HG03378 (cell line): ENCODE measurements around the gene GRM4.

Source experiments
- ATAC-seq: cut with Tn5 transposase; IDR thresholded peaks from one replicate; pipeline ENCODE4 v1.9.1; 2021; ENCODE audit warnings: mild to moderate bottlenecking, moderate library complexity; ENCODE audit not compliant: unreplicated experiment

Gene GRM4

DNA sequence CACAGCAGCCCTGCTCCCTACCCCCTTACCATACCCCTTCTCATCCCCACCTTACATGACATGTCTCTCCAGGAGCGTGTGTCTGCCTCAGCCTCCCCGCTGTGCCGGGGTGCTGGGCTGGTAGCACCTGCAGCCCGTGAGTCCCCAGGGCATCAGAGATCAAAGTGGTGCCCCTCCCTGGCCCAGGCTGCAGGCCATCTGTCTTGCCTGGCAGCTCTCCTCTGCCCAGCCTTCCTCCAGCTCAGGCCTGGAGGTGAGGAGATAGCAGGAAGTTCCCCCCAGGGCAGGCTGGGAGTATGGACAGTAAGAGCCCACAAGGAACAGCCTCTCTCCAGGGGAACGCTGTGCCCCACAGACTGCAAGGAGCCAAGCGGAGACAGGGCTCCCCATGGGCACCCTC lies 35.3 kb downstream of the GRM4 start:
- no peak for ATAC-seq

DNA sequence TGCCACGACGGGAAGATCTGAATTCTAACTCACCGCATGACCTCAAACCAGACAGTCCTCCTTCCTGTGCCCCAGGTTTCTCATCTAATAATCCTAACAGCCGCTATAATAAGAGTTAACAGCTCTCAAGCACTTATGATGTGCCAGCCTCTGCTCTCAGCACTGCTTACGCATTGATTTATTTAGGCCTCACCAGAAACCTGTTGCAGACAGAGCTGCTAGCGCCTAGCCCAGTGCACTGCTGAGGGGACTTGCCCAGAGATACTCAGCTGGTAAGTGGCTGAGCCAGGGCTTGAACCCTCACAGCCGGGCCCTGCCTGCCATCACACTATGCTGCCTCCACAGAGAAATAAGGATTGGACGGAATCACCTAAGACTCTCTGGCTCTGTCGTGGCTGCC lies 37.7 kb downstream of the GRM4 start:
- no peak for ATAC-seq

DNA sequence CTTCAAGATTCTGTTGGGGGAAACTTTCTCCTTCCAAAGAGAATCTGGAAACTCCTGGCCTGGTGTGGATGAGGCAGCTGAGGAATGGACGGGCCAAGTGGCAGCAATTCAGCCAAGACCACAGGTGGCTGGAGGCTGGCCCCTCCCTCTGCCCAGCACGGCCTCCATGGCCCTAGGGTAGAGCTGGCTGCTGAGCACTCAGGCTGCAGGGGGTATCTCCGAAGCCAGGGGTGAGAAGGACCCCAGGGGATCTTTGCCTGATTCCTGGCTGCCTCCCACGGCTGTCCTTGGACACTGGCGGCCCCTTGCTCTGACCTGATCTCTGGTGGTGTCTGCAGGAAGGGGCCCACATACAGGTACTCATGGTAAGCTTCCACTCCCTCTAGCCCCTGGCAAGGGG lies 39.0 kb downstream of the GRM4 start:
- no peak for ATAC-seq

DNA sequence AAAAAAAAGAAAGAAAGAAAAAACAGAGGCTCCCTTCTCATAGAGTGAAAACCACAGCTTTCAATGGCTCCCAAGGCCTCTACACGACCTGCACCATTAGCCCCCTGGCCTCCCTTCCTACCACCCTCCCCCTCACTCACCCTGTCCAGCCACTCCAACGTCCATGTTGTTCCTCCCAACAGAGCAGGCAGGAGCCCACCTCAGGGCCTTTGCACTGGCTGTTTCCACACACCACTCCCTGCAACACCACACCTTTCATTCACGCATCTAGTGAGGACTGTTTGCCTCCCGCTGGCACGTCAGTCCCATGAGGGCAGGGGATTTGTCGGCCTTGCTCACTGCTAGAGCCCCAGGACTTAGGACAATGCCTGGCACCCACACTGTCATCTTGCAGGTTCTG lies 39.5 kb downstream of the GRM4 start:
- ATAC-seq, result no peak

DNA sequence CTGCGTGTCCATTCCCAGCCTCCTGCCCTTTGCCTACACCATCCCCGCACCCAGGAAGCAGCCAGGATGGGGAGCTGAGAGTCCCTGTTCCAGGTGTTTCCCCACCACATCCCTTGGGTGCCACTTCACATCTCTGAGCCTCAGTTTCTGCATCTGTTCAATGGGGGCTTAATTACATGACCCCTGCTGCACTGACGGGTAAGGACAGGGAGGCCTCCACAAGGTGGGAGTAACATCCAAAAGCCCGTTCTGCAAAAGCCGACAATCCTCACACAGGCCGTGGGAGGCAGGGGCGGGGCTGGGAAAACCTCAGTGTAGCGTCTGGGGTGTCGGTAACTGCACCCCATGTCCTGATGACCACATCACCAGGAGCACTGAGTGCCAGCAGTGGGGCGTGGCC lies 41.3 kb downstream of the GRM4 start:
- ATAC-seq, result no peak

DNA sequence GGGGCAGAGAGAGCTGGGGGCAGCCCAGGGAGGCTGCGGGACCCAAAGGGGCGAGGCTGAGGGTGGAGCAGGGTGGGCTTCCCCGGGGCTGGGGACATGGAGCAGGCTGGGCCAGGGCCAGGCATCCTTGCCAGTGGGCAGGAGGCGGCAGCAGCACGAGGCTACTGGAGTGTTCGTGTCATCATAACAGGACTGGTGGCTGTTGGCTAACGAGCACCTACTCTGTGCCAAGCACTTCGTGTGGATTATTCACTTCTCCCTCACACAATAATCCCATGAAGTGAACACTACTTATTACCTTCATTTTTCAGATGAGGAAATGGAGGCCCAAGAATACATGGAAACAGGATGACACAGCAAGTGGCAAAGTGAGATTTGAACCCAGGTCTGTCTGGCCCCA lies 41.7 kb downstream of the GRM4 start:
- ATAC-seq, result no peak

DNA sequence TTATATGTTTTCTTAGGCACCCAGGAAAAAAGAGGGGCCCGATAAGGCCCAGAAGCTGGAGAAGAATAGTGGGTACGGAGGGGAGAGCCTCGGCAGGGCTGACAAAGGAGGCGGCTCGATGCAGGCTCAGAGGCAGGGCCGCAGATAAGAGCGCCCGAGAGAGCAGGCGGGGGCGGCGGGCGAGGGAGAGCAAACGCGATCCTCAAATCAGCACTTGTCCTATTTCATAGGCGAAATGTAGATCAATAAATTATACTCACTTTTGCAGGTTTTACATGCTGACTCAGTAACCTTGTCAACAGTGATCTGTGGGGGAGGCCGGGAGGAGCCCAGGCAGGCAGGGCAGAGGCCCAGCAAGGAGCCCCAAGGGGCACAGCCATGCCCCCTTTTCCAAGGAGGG lies 42.6 kb downstream of the GRM4 start:
- ATAC-seq, result no peak

DNA sequence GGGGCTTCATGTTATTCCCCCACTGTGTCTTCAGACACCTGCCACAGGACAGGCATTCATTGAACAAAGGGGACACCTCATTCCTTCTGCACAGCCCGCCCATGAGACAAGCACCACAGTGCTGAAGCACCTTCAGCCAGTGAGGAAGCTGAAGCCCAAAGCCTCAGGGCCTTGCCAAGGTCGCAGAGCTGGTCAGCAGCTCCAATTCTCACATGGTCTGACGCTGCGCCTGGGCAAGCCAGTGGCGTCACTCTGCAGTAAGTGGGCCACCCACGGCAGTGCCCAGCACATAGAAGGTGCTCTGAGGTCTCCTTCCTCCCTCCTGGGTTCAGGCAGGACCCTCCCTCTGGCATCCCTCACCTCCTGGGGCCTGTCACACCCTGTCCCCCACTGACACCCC lies 43.2 kb downstream of the GRM4 start:
- ATAC-seq, result no peak

DNA sequence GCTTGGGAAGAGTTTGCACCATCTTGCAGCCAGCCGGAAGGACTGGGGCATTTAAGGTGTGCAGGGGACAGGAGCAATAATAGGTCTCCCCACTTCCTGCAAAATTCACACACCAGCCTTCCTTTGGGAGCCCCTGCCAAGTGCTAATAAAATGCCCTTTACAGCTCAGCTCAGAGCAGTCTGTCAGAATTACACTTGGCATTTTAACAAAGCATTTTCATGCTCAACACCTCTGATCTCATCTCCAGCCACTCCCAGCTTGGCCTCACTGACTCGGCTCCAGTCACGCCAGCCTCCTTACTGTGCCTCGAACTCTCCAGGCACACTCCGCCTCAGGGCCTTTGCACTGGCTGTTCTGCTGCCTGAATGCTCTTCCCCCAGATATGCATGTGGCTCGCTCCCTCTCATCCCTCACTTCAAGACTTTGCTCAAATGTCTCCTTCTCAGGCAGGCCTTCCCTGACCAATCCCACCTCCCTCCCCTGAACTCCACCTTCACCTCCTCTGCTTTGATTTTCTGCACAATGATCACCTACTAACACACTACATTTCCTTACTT lies 43.7 kb downstream of the GRM4 start:
- ATAC-seq, result no peak

DNA sequence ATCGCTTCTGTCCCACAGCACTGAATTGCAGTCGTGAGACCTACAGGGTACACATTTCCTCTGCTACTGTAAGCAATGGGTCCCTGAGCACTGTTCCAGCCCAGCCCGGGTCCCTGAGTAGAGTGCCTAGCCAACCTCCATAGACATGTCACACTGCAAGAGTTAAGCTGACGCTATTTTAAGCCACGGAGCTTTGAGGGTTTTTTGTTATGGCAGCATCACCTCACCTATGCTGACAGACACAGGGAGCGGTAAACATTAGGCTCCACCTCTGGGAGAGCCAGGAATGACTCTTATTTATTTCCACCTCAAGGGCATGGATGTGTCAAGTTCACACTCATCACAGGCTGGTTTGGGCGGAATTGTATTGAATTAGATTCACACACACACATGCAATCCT lies 45.1 kb downstream of the GRM4 start:
- ATAC-seq, result no peak

DNA sequence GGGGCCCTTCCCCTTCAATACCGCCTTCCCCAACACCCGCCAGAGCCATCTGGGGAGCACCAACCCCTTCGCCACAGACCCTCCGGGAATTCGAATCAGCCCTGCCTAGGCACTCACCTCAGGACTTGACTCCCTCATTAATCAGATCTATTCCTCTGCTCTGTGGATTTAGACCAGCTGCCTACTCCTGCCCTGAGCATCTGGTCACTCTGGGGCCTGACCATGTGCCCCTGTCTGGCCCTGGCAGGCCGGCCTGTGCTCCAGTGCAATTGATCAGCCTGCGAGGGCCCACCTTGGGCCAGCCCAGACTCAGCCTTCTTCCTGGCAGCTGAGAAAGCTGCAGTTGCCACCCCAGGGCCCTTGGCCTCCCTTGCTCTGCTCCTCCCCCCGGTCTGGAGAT lies 46.0 kb downstream of the GRM4 start:
- no peak for ATAC-seq

DNA sequence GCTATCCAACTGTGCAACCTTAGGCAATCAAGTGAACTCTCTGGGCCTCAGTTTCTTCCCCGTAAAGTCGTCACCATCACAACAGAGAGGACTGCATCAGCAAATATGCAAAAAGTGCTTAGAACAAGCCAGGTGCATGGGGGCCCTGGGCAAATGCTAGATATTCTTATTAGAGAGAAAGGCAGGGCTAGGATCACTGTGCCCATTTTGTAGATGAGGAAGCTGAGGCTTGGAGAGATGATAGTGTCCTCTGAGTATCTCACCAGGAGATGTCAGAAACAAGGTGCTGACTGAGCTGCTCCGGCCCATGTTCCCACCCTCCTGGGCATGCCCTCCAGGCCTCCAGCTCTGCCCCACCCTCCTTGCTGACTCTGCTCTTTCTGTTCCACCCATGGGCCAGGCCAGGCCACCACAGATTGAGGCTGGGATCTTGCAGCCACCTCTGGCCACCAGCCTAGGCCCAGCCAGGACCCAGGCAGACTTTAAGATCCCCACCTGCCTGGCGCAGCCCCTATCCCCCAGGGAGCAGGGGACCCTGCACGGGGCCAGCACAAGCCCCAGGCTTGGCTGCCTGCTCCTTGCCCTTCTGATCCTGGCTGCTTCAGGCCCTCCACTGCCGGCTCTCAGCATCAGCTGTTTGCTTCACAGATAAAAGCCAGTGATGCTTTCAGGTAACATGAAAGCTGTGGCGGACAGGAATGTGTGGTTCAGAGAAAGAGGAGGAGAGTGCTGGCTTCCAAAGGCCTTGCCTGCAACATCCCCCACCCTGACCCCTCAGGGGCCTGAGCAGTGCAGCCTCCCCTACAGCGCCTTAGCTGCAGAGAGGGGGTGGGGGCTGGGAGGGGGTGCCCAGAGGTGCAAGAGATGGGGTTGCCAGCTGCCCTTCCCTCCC lies 47.6 kb downstream of the GRM4 start:
- ATAC-seq, result no peak

DNA sequence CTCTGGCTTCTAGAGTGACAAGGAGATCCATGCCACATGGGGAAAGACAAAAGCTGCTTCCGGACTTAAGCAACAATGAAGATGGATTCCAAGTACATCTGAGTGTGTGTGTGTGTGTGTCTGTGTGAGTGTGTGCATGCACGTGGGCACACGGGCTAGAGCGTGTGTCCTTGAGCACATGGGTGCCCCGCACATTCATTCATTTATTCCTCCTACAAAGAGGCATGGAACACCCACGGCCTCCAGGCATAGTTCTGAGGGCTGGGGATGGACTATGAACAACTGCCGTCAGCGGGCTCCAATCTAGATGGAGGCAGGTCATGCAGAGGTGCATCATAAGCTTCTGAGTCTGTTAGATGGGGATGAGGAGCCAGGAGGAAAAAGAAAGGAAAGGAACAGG lies 49.1 kb downstream of the GRM4 start:
- no peak for ATAC-seq

DNA sequence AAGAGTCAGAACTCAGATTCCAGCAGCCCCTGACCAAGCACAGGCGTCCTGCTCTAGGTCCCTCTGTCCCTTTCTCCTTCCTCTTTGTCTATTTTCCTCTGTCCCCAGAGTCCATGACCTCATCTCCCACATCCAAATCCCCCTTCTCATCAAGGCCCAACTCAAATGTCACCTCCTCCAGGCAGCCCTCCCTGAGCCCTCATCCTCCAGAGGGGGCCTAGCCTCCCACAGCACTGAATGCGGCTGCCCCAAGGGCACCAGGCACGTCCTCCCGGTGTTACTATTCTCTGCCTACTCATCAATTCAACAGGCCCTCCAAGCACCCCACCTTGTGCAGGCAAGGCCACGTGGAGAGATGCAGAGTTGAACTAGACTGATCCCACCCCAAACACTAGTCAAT lies 49.7 kb downstream of the GRM4 start:
- ATAC-seq, result no peak

DNA sequence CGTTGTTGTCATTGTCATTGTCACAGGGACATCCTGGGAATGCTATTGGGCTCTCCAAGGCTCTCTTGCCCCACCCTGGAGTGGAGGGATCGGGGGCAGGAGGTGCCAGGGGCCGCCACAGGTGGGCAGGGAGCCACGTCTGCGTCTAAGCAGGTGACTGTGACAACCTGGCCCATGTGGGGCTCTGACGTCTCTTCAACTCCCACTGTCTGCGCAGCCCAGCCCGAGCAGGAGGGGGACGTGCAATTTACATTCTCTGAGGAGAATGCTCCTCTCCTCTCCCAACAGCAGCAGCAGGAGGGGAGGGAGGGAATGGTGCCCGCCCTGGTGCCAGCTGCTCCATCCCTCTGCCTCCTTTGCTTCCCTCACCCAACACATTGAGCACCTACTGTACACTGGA lies 50.1 kb downstream of the GRM4 start:
- ATAC-seq, result no peak

DNA sequence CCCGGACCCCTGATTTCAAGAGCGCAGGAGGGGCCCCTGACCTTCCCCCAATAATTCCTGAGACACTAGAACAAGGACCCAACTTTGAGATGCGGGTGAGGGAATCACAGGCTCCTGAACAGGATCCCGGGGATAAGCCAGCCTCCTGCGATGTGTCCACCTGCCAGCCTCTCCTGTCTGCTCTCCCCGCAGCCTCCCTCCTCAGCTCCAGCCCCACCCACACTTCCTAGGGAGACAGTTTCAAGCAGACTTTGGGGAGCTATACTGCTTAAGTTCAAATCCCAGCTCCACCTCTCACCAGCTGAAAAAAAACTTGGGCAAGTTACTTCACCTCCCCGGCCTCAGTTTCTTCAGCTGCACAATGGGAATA lies 50.8 kb downstream of the GRM4 start:
- ATAC-seq, result no peak

DNA sequence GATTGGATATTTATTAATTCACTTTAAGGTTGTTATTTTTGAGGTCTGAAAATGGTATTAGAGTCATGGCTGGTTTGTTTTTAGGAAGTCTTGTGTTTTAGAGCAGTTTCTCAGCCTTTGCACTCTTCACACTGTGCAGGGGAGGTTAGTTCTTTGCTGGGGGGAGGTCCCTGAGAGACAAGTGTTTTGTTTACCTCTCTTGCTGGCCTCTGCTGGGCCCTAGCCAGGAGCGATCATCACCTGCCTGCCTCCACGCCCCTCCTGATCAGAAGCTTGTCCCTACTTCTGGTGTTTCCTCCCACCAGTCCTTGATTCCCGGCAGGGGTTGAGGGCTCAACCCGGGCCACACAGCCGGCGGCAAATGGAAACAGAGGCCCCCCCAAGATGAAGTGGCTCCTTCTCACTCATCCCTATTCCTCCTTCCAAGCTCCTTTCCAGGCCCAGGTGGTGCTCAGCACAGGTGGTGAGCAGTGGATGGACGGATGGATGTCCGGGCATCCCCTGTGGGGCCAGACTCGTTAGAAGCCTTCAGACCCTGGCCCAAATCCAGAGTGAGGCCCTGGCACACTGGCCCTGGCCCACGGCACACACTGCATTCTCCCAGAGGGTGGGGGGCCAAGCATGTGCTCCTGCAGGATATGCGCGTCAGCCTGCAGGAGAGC lies 51.3 kb downstream of the GRM4 start:
- ATAC-seq, result no peak

DNA sequence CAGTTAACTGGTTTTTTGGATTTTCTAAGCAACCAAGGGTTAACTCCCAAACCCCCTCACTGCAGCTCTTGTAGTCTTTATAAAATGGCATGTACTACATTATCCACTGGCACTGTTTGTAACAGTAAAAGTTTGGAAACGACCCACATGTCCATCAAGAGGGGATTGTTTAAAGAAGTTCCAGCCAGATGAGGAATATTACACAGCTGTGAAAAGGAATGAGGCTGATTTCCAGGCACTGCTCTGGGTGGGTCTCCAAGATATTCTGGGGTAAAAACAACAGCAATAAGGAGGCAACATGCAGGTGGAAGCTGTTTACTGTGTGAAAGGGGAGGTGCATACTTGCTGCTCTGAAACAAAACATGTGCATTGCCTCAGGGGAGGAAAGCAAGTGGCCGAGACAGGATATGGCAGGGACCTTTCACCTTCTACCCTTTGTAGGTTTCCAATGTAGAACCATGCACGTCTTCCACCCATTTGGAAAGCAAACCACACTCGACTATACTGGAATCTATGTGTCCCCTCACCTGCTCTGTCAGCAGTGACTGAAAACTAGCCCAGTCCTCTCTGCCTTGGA lies 51.9 kb downstream of the GRM4 start:
- ATAC-seq, result no peak

DNA sequence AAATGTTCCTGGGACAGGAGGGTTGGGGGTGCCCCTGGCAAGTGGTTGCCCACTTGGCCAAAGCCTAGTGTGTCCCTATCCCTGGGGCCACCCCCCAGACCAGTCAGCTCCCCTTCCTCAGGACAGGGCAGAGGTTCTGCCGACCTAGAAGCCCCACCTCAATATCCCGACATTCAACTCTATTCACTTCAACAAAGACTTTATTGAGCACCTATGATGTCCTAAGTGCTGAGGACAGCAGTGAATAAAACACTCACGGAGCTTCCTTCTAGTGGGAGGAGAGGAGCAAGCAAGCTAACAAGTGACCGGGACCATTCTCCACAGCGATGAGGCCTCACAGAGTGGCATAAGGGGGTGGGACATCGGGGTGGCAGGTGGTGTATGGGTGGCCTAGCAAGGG lies 52.7 kb downstream of the GRM4 start:
- ATAC-seq, result no peak

DNA sequence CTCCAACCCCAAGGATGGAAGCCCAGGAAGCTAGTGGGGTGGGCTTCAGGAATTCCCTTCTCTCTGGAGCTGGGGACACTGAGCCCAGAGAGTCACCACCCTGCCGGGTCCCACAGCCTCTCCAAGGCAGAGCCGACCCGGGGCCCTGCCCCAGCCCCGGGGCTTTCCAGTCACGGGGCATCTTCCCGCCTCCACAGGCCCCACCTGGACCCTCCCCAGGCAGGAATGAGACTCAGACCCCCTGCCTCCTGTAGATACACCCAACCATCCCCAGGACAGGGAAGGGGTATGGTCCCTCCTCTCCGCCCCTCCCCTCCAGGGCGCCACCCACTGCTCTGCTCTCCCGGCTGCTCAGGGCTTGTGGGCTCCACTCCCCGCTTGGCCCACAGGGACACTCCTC lies 53.3 kb downstream of the GRM4 start:
- no peak for ATAC-seq

DNA sequence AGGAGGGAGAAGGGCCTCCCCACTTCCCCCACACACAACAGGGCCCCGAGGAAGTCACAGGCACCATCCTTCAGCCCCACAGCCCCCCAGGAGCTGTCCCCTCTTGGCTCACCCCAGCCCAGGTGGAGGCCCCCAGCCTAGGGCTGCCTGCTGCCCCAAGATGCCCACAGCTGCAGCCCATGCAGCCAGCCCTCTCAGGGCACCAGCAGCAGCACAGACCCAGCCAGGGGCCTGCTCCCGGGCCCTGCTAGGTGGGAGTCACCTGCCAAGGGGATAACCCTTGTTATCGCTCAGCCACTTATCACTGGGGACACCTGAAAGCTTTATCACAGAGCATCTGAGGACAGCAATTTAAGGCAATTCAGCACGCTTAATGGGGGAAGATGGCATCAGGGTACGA lies 55.0 kb downstream of the GRM4 start:
- ATAC-seq, result no peak

DNA sequence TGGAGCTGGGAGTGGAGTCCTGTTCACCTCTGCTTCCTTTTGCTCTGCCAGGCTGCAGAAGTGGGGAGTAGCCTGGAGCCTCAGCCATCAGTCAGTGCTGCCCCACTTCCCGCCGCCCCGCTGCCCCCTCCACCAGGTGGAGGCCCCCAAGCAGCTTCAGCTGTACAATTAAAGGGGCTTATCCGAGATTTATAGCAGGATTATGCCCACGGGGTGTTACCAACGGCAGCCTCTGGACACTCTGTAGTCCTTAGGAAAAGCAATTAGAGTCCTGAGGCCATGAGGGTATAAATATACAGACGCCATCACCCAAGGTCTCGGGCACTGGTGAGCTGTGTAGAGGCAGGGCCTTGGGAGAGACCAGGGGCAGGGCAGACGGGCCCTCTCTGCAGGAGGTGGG lies 55.4 kb downstream of the GRM4 start:
- ATAC-seq, result no peak
